HepG2 (cell line): ENCODE data around the gene MMP26. TPM values are rescaled to one million over a fixed set of nuclear protein-coding genes. Genes with fewer than 3 reads are reported as not detected.
"Not testable (repeated sequence)": the region's sequence is repeated elsewhere in the genome, so short reads cannot be mapped to it uniquely, and the experiment has no call there.

Source experiments
- ATAC-seq: fragments of 200-7000 bp; cut with Tn5 transposase; 3 replicates; pipeline ENCODE4 v1.9.1; 2020; ENCODE audit warnings: mild to moderate bottlenecking, moderate library complexity
- BruUV-seq: library from RNA; stranded (reverse); fragments of 400-500 nt; replicated peaks from 2 replicates; lab custom pipeline; 2021; lab: Mats Ljungman, UMichigan
- CTCF ChIA-PET: fragments of 300-600 bp; formaldehyde crosslinking; extraction: SDS; loops from one replicate; lab custom pipeline; 2021; ENCODE audit warnings: low total read pairs, inconsistent platforms, low intra/inter-chr PET ratio; lab: Yijun Ruan, JAX
- POLR2A ChIA-PET: fragments of 350-600 bp; sonication (Branson Sonifier 250); formaldehyde crosslinking; loops from one replicate; lab custom pipeline; 2020; ENCODE audit warnings: antibody characterized with exemption, inconsistent platforms; lab: Yijun Ruan, JAX
- DNase-seq: peaks from one replicate; pipeline ENCODE4 v3.0.0-alpha.2; 2015; ENCODE audit warnings: low spot score
- FAIRE-seq: peaks from 3 replicates; lab custom pipeline; 2011; peaks lifted over from hg19 to GRCh38; lab: Jason Lieb, UNC
- H2AFZ ChIP-seq: one replicate; pipeline ENCODE4 v1.6.1; 2011; ENCODE audit warnings: low read length, inconsistent platforms
- H3K27ac ChIP-seq: fragments of 300-600 bp; 3 replicates; pipeline ENCODE4 v1.8.0; 2011; ENCODE audit warnings: mixed run types, mild to moderate bottlenecking, mixed read lengths, low read length, inconsistent platforms; ENCODE audit not compliant: insufficient read depth; ENCODE audit errors: extremely low read length
- H3K27me3 ChIP-seq, 2 experiments: fragments of 200-600 bp in 1 of 2; 2 replicates in 1 of 2; 3 replicates in 1 of 2; pipeline versions ENCODE4 v1.6.0 to v1.8.0; 2011; ENCODE audit warnings: low read length in 2 of 2, mild to moderate bottlenecking in 2 of 2, moderate library complexity in 2 of 2, inconsistent platforms in 1 of 2; ENCODE audit not compliant: insufficient read depth in 2 of 2, control insufficient read depth in 1 of 2
- H3K36me3 ChIP-seq, 2 experiments: fragments of 200-600 bp in 1 of 2; replicated peaks in 1 of 2; 2 replicates in 1 of 2; 3 replicates in 1 of 2; pipeline versions ENCODE4 v1.5.1 to v1.8.0; 2011; ENCODE audit warnings: low read length in 2 of 2, inconsistent platforms in 1 of 2; ENCODE audit not compliant: insufficient read depth in 2 of 2, control insufficient read depth in 1 of 2
- H3K4me1 ChIP-seq: 2 replicates; pipeline ENCODE4 v1.5.1; 2012; ENCODE audit warnings: low read length, inconsistent platforms; ENCODE audit not compliant: insufficient read depth
- H3K4me2 ChIP-seq: 2 replicates; pipeline ENCODE4 v1.6.0; 2011; ENCODE audit warnings: low read depth, low read length, inconsistent platforms
- H3K4me3 ChIP-seq, 3 experiments: fragments of 200-600 bp in 1 of 3; sonication (generic), shearing (Covaris generic) in 1 of 3; replicated peaks in 1 of 3; 2 replicates each; pipeline ENCODE4 v1.5.1; 2011 to 2016; ENCODE audit warnings: low read length in 3 of 3, inconsistent platforms in 2 of 3, low read depth in 2 of 3, mild to moderate bottlenecking in 2 of 3, control low read depth in 1 of 3, mixed read lengths in 1 of 3; ENCODE audit not compliant: insufficient read depth in 1 of 3
- H3K79me2 ChIP-seq: one replicate; pipeline ENCODE4 v1.6.1; 2011; ENCODE audit warnings: low read length, inconsistent platforms; ENCODE audit not compliant: insufficient read depth
- H3K9ac ChIP-seq: 2 replicates; pipeline ENCODE4 v1.6.0; 2011; ENCODE audit warnings: mild to moderate bottlenecking, low read depth, low read length, inconsistent platforms; ENCODE audit not compliant: insufficient read depth
- H3K9me3 ChIP-seq: 2 replicates; pipeline ENCODE4 v1.5.1; 2012; ENCODE audit warnings: mild to moderate bottlenecking, low read length
- H4K20me1 ChIP-seq: 2 replicates; pipeline ENCODE4 v1.6.0; 2011; ENCODE audit warnings: inconsistent platforms, mild to moderate bottlenecking, low read length, moderate library complexity; ENCODE audit not compliant: insufficient read depth
- KDM4B ChIP-seq: sonication (generic); formaldehyde crosslinking; IDR thresholded peaks from 2 replicates; pipeline ENCODE4 v1.4.0; 2020; ENCODE audit warnings: missing genetic modification reagents
- NFYB ChIP-seq: sonication (generic); formaldehyde crosslinking; IDR thresholded peaks from 2 replicates; pipeline ENCODE4 v1.4.0; 2020; ENCODE audit warnings: missing genetic modification reagents
- PAX8 ChIP-seq: sonication (generic); formaldehyde crosslinking; IDR thresholded peaks from 2 replicates; pipeline ENCODE4 v1.8.0; 2022; ENCODE audit warnings: mild to moderate bottlenecking, missing genetic modification reagents, borderline replicate concordance
- REL ChIP-seq: sonication (generic); formaldehyde crosslinking; conservative IDR thresholded peaks from 2 replicates; pipeline ENCODE4 v1.8.0; 2022; ENCODE audit warnings: mild to moderate bottlenecking, missing genetic modification reagents, moderate library complexity
- SMAD3 ChIP-seq: sonication (generic); formaldehyde crosslinking; IDR thresholded peaks from 2 replicates; pipeline ENCODE4 v1.4.0; 2020; ENCODE audit warnings: missing genetic modification reagents
- SOX5 ChIP-seq: IDR thresholded peaks from 2 replicates; pipeline ENCODE4 v1.6.1; 2016; ENCODE audit warnings: borderline replicate concordance
- WIZ ChIP-seq: sonication (generic); formaldehyde crosslinking; IDR thresholded peaks from 2 replicates; pipeline ENCODE4 v1.5.1; 2020; ENCODE audit warnings: mild to moderate bottlenecking, missing genetic modification reagents
- ZNF430 ChIP-seq: sonication (generic); formaldehyde crosslinking; IDR thresholded peaks from 2 replicates; pipeline ENCODE4 v1.9.0; 2021; ENCODE audit warnings: mild to moderate bottlenecking, missing genetic modification reagents
- ZNF614 ChIP-seq: IDR thresholded peaks from 2 replicates; pipeline ENCODE4 v1.6.1; 2018; ENCODE audit warnings: missing biosample characterization, missing genetic modification reagents, inconsistent platforms, borderline replicate concordance
- ZNF839 ChIP-seq: sonication (generic); formaldehyde crosslinking; IDR thresholded peaks from 2 replicates; pipeline ENCODE4 v1.4.0; 2020; ENCODE audit warnings: missing genetic modification reagents, mild to moderate bottlenecking, borderline replicate concordance
- WGBS: methylation state at CpG from one replicate; pipeline ENCODE4 v1.1.6; 2017; ENCODE audit warnings: low lambda C conversion rate; 5-methylcytosine and 5-hydroxymethylcytosine counted together
- in situ Hi-C: cut with HindIII; loops from 2 replicates; pipeline ENCODE4 v1.10.0; 2017; ENCODE audit warnings: low pct_unique_long_range_greater_than_20kb; ENCODE audit not compliant: extremely low pct_ligation_motif_present
- intact Hi-C: fragments of 100-400 bp; cut with micrococcal nuclease; formaldehyde crosslinking; loops from one replicate; pipeline ENCODE4 v1.10.0; 2022; ENCODE audit not compliant: unreplicated experiment
- polyA plus RNA-seq, 8 experiments: library from polyadenylated mRNA; depleted of rRNA in 3 of 8; stranded (reverse) in 7 of 8; unstranded in 1 of 8; fragments of >200 nt; fragmentation: Illumina TruSeq in 4 of 8; extraction: Trizol in 4 of 8; gene quantifications; 2 replicates each; pipeline versions ENCODE4 v1.2.1 to v1.2.3, GENCODE V29; 2011 to 2016; ENCODE audit warnings: low read depth in 4 of 8, missing spikeins in 1 of 8, mixed read lengths in 1 of 8; ENCODE audit not compliant: insufficient read depth in 1 of 8
- total RNA-seq, 5 experiments: library from RNA; depleted of rRNA; stranded (reverse); fragments of >200 nt; fragmentation: Illumina TruSeq; extraction: Trizol; gene quantifications; 2 replicates each; pipeline ENCODE4 v1.2.3, GENCODE V29; 2016; ENCODE audit warnings: low read depth in 1 of 5
- TF ChIP-seq, protein P1 (sequence below): sonication (generic); formaldehyde crosslinking; IDR thresholded peaks from 2 replicates; pipeline ENCODE4 v1.5.0; 2020; ENCODE audit warnings: mild to moderate bottlenecking, missing genetic modification reagents, moderate library complexity
- TF ChIP-seq, protein P2 (sequence below): sonication (generic); formaldehyde crosslinking; IDR thresholded peaks from 2 replicates; pipeline ENCODE4 v1.5.0; 2020; ENCODE audit warnings: missing genetic modification reagents

MMP26 gene
- total and polyA plus RNA-seq, 2 of the 13 experiments (the other 11 are each of a cell fraction or from before 2014, with no cell fraction given), result not detected

DNA sequence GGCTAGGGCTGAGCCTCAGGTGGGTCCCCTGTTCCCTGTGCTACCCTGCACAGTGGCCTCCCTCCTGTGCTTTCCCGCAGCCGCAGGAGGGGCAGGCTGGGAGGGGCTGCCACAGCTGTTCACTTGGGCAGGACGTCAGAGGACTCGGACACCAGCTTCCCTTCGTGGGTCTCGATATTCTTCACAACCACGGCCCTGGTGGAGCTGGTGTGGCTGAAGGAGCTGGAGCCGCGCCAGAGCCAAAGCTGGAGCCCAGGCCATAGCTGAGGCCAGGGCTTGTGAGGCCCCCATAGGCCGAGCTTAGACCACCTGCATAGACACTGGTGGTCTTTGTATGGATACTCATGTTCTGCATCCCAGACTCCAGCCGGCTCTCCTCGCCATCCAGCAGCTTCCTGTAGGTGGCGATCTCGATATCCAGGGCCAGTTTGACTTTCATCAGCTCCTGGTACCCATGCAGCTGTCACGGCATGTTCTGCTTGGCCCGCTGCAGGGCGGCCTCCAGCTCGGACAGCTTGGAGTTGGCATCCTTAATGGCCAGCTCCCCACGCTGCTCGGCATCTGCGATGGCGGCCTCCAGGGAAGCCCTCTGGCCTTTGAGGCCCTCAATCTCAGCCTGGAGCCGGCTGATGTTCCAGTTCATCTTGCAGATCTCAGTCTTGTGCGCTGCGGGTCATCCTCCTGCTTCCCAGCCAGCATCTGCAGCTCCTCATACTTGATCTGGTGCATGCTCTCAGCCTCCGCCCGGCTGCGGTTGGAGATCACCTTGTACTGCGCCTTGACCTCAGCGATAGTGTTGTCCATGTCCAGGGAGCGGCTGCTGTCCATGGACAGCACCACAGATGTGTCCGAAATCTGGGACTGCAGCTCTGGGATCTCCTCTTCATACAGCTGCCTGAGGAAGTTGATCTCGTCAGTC, 18.3 kb downstream of the MMP26 start:
- H4K20me1 ChIP-seq, in situ Hi-C loops, H3K27ac ChIP-seq, ATAC-seq, BruUV-seq, H3K79me2 ChIP-seq, H2AFZ ChIP-seq, H3K4me2 ChIP-seq, H3K36me3 ChIP-seq, H3K4me3 ChIP-seq, DNase-seq, intact Hi-C loops, FAIRE-seq, POLR2A ChIA-PET, H3K4me1 ChIP-seq, H3K9ac ChIP-seq, H3K9me3 ChIP-seq, CTCF ChIA-PET: not testable (repeated sequence)
- H3K27me3 ChIP-seq, result peaks cover 0 to 11% of the 10 kb centered on the region in 2 experiments; a peak in 2 of 5 replicates
- 66% methylated on average over 9 of the region's 33 CpGs for WGBS
- TF ChIP-seq, protein P1, sequence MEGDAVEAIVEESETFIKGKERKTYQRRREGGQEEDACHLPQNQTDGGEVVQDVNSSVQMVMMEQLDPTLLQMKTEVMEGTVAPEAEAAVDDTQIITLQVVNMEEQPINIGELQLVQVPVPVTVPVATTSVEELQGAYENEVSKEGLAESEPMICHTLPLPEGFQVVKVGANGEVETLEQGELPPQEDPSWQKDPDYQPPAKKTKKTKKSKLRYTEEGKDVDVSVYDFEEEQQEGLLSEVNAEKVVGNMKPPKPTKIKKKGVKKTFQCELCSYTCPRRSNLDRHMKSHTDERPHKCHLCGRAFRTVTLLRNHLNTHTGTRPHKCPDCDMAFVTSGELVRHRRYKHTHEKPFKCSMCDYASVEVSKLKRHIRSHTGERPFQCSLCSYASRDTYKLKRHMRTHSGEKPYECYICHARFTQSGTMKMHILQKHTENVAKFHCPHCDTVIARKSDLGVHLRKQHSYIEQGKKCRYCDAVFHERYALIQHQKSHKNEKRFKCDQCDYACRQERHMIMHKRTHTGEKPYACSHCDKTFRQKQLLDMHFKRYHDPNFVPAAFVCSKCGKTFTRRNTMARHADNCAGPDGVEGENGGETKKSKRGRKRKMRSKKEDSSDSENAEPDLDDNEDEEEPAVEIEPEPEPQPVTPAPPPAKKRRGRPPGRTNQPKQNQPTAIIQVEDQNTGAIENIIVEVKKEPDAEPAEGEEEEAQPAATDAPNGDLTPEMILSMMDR (CRISPR knock-in tag), result peak; percentile 32

DNA sequence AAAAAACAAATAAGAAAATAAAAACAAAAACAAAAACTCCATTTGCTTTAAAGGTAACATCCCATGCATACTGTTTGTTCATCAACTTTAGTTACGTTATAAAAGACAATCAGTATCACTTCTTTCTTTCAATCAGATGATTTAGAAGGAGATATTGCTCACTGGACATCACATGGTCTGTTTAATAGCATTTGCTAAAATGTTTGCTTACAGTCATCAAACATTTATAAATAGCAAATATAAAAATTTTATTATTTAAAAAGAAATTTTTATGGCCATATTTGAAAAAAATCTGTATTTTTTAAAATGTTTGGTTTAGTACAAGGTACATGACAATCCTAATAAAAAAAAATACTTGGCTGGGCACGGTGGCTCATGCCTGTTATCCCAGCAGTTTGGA, 22.6 kb downstream of the MMP26 start:
- WGBS, result 5% methylated on average over 2 of the region's 2 CpGs
- Histone ChIP-seq H3K4me3 (no peak overlapping the region), H3K79me2 (no peaks in the 10 kb centered on the region), H4K20me1 (no peaks in the 10 kb centered on the region), H3K36me3 (no peaks in the 10 kb centered on the region), H3K9ac (no peak overlapping the region), H3K27me3 (peaks cover 0 to 8% of the 10 kb centered on the region in 2 experiments; a peak in 2 of 5 replicates), H3K9me3 (no peaks in the 10 kb centered on the region), H2AFZ (no peak overlapping the region), H3K27ac (no peak overlapping the region), H3K4me2 (no peak overlapping the region), H3K4me1 (no peaks in the 10 kb centered on the region)
- intact Hi-C loops, result no loop called here
- no peak for DNase-seq
- TF ChIP-seq, protein P2, sequence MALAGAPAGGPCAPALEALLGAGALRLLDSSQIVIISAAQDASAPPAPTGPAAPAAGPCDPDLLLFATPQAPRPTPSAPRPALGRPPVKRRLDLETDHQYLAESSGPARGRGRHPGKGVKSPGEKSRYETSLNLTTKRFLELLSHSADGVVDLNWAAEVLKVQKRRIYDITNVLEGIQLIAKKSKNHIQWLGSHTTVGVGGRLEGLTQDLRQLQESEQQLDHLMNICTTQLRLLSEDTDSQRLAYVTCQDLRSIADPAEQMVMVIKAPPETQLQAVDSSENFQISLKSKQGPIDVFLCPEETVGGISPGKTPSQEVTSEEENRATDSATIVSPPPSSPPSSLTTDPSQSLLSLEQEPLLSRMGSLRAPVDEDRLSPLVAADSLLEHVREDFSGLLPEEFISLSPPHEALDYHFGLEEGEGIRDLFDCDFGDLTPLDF (CRISPR knock-in tag), result no peak
- TF ChIP-seq PAX8 (no peak), KDM4B (CRISPR knock-in tag) (no peak), WIZ (CRISPR knock-in tag) (no peak), ZNF430 (CRISPR knock-in tag) (no peak), SOX5 (CRISPR knock-in tag) (no peak), SMAD3 (CRISPR knock-in tag) (no peak), ZNF614 (CRISPR knock-in tag) (no peak), REL (CRISPR knock-in tag) (no peak), ZNF839 (CRISPR knock-in tag) (no peak), NFYB (no peak)
- no peak for FAIRE-seq
- ATAC-seq, result no peak
- ChIA-PET POLR2A (no interaction called here), CTCF (no interaction called here)
- in situ Hi-C loops, result loop anchor here (25.0 kb wide), 1 partner anchor 110 kb away; the partner anchor contains the start of gene OR51S1
- BruUV-seq, result no TSS peak
